Activated CD4-positive, alpha-beta memory T cell treated with anti-CD3 and anti-CD28 coated beads, Interleukin-2, amount 10 ng/mL, durations not matched to agents 7 days and 5 days (primary cell): Measurements from ENCODE around the gene TANGO2. TPM values are rescaled to one million over a fixed set of nuclear protein-coding genes. Genes with fewer than 3 reads are reported as not detected.

ENCODE experiments used
- CTCF ChIA-PET: fragments of 350-600 bp; sonication (Branson Sonifier 250); formaldehyde crosslinking; loops from one replicate; lab custom pipeline; 2021; ENCODE audit warnings: antibody characterized with exemption, inconsistent platforms; lab: Charles Lee
- POLR2A ChIA-PET: fragments of 350-600 bp; sonication (Branson Sonifier 250); formaldehyde crosslinking; loops from one replicate; lab custom pipeline; 2021; ENCODE audit warnings: antibody characterized with exemption; lab: Charles Lee
- DNase-seq: peaks from one replicate; pipeline ENCODE4 v3.0.0-alpha.2; 2020
- H3K27ac Mint-ChIP-seq: one replicate; pipeline ENCODE4 v1.8.0; 2021; ENCODE audit warnings: mild to moderate bottlenecking, mixed read lengths
- H3K27me3 Mint-ChIP-seq: one replicate; pipeline ENCODE4 v1.8.0; 2021; ENCODE audit warnings: mixed read lengths
- H3K36me3 Mint-ChIP-seq: one replicate; pipeline ENCODE4 v1.8.0; 2021; ENCODE audit warnings: low read depth, mixed read lengths
- H3K4me1 Mint-ChIP-seq: one replicate; pipeline ENCODE4 v1.8.0; 2021; ENCODE audit warnings: mixed read lengths
- H3K4me3 Mint-ChIP-seq: one replicate; pipeline ENCODE4 v1.8.0; 2021; ENCODE audit warnings: mild to moderate bottlenecking, mixed read lengths
- H3K9me3 Mint-ChIP-seq: one replicate; pipeline ENCODE4 v1.8.0; 2021; ENCODE audit warnings: mixed read lengths
- total RNA-seq, 2 experiments: library from RNA; stranded (reverse); gene quantifications; one replicate each; pipeline ENCODE4 v1.2.3, GENCODE V29; 2021

The TANGO2 gene
- total RNA-seq, 2 experiments from 2014 or later = 39.1 to 44.5 TPM

GRCh38 chr22:20044495-20045151, 23.7 kb downstream of the TANGO2 start:
- ChIA-PET CTCF (no interaction called here), POLR2A (interaction anchor here (0.9 kb wide), 1 partner anchor 10 kb away, joined by 3 read pairs; no protein-coding TSS in a partner anchor)
- Mint-ChIP-seq H3K4me1 (peaks cover 2% of the 10 kb centered on the region), H3K27ac (no peak overlapping the region), H3K36me3 (peaks cover 53% of the 10 kb centered on the region), H3K27me3 (no peaks in the 10 kb centered on the region), H3K9me3 (peaks cover 13% of the 10 kb centered on the region), H3K4me3 (no peak overlapping the region)
- DNase-seq = no peak

- Mint-ChIP-seq H3K4me1 (peaks cover 2% of the 10 kb centered on the region), H3K4me3 (no peak overlapping the region), H3K27ac (no peak overlapping the region), H3K36me3 (peaks cover 54% of the 10 kb centered on the region), H3K9me3 (peaks cover 13% of the 10 kb centered on the region), H3K27me3 (no peaks in the 10 kb centered on the region)
- CTCF ChIA-PET = no interaction called here
- POLR2A ChIA-PET = no interaction called here
- no peak for DNase-seq
Measured at GRCh38 chr22:20046730-20047129, 25.8 kb downstream of the TANGO2 start.

- Mint-ChIP-seq H3K27me3 (no peaks in the 10 kb centered on the region), H3K4me1 (no peaks in the 10 kb centered on the region), H3K36me3 (peaks cover 36% of the 10 kb centered on the region), H3K9me3 (peaks cover 11% of the 10 kb centered on the region), H3K4me3 (no peak overlapping the region), H3K27ac (no peak overlapping the region)
- ChIA-PET CTCF (no interaction called here), POLR2A (no interaction called here)
- no peak for DNase-seq
Measured at GRCh38 chr22:20051927-20052308, 31.0 kb downstream of the TANGO2 start.

GRCh38 chr22:20052309-20053259, 31.7 kb downstream of the TANGO2 start:
- Mint-ChIP-seq H3K4me1 (no peaks in the 10 kb centered on the region), H3K27me3 (no peaks in the 10 kb centered on the region), H3K27ac (no peak overlapping the region), H3K4me3 (no peak overlapping the region), H3K9me3 (peaks cover 11% of the 10 kb centered on the region), H3K36me3 (peaks cover 32% of the 10 kb centered on the region)
- no peak for DNase-seq
- POLR2A ChIA-PET = no interaction called here
- CTCF ChIA-PET = no interaction called here

GRCh38 chr22:20053407-20054033, 32.6 kb downstream of the TANGO2 start:
- peaks cover 26% of the 10 kb centered on the region for H3K36me3 Mint-ChIP-seq
- ChIA-PET POLR2A (no interaction called here), CTCF (no interaction called here)
- peaks cover 5% of the 10 kb centered on the region for H3K9me3 Mint-ChIP-seq
- DNase-seq = no peak
- no peak overlapping the region for H3K4me3 Mint-ChIP-seq
- no peaks in the 10 kb centered on the region for H3K27me3 Mint-ChIP-seq
- no peaks in the 10 kb centered on the region for H3K4me1 Mint-ChIP-seq
- H3K27ac Mint-ChIP-seq = no peak overlapping the region

- ChIA-PET POLR2A (no interaction called here), CTCF (no interaction called here)
- Mint-ChIP-seq H3K4me1 (peaks cover 5% of the 10 kb centered on the region), H3K9me3 (peaks cover 2% of the 10 kb centered on the region), H3K4me3 (no peak overlapping the region), H3K27me3 (no peaks in the 10 kb centered on the region), H3K36me3 (peaks cover 24% of the 10 kb centered on the region), H3K27ac (no peak overlapping the region)
- no peak for DNase-seq
Measured at GRCh38 chr22:20054034-20054427, 33.1 kb downstream of the TANGO2 start.

GRCh38 chr22:20054485-20054884, 33.6 kb downstream of the TANGO2 start:
- H3K27ac Mint-ChIP-seq = no peak overlapping the region
- no peak overlapping the region for H3K4me3 Mint-ChIP-seq
- H3K36me3 Mint-ChIP-seq = peaks cover 22% of the 10 kb centered on the region
- no peaks in the 10 kb centered on the region for H3K27me3 Mint-ChIP-seq
- no peaks in the 10 kb centered on the region for H3K9me3 Mint-ChIP-seq
- no peak for DNase-seq
- ChIA-PET CTCF (no interaction called here), POLR2A (no interaction called here)
- peaks cover 9% of the 10 kb centered on the region for H3K4me1 Mint-ChIP-seq

- no peak overlapping the region for H3K27ac Mint-ChIP-seq
- no peak for DNase-seq
- ChIA-PET POLR2A (no interaction called here), CTCF (no interaction called here)
- H3K4me1 Mint-ChIP-seq = peaks cover 10% of the 10 kb centered on the region
- no peak overlapping the region for H3K4me3 Mint-ChIP-seq
- H3K9me3 Mint-ChIP-seq = no peaks in the 10 kb centered on the region
- H3K36me3 Mint-ChIP-seq = peaks cover 16% of the 10 kb centered on the region
- no peaks in the 10 kb centered on the region for H3K27me3 Mint-ChIP-seq
Measured at GRCh38 chr22:20055144-20055543, 34.2 kb downstream of the TANGO2 start.

- Mint-ChIP-seq H3K4me1 (peaks cover 10% of the 10 kb centered on the region), H3K27me3 (no peaks in the 10 kb centered on the region), H3K27ac (no peak overlapping the region), H3K9me3 (no peaks in the 10 kb centered on the region), H3K4me3 (no peak overlapping the region), H3K36me3 (peaks cover 15% of the 10 kb centered on the region)
- CTCF ChIA-PET = no interaction called here
- no peak for DNase-seq
- POLR2A ChIA-PET = no interaction called here
Measured at GRCh38 chr22:20055654-20056053, 34.7 kb downstream of the TANGO2 start.

- Mint-ChIP-seq H3K4me3 (no peak overlapping the region), H3K27ac (no peak overlapping the region), H3K4me1 (peaks cover 10% of the 10 kb centered on the region), H3K27me3 (no peaks in the 10 kb centered on the region), H3K36me3 (peaks cover 15% of the 10 kb centered on the region), H3K9me3 (no peaks in the 10 kb centered on the region)
- ChIA-PET POLR2A (no interaction called here), CTCF (no interaction called here)
- no peak for DNase-seq
Measured at GRCh38 chr22:20056161-20056560, 35.3 kb downstream of the TANGO2 start.

GRCh38 chr22:20056696-20057386, 35.9 kb downstream of the TANGO2 start:
- CTCF ChIA-PET = no interaction called here
- Mint-ChIP-seq H3K27ac (no peak overlapping the region), H3K27me3 (no peaks in the 10 kb centered on the region), H3K9me3 (no peaks in the 10 kb centered on the region), H3K4me1 (peaks cover 10% of the 10 kb centered on the region), H3K4me3 (no peak overlapping the region), H3K36me3 (peaks cover 17% of the 10 kb centered on the region)
- POLR2A ChIA-PET = no interaction called here
- DNase-seq = no peak

GRCh38 chr22:20057596-20058268, 36.8 kb downstream of the TANGO2 start:
- Mint-ChIP-seq H3K4me3 (no peak overlapping the region), H3K27me3 (no peaks in the 10 kb centered on the region), H3K36me3 (peaks cover 21% of the 10 kb centered on the region), H3K9me3 (no peaks in the 10 kb centered on the region), H3K27ac (no peak overlapping the region), H3K4me1 (peaks cover 10% of the 10 kb centered on the region)
- DNase-seq = no peak
- ChIA-PET POLR2A (no interaction called here), CTCF (no interaction called here)
